SKM-1 (cell line): ENCODE data around the gene IFFO2.

Source experiments
- DNase-seq: peaks from one replicate; lab custom pipeline; 2025; ENCODE audit not compliant: unreplicated experiment; lab: John Stamatoyannopoulos, UW

IFFO2 gene

DNA sequence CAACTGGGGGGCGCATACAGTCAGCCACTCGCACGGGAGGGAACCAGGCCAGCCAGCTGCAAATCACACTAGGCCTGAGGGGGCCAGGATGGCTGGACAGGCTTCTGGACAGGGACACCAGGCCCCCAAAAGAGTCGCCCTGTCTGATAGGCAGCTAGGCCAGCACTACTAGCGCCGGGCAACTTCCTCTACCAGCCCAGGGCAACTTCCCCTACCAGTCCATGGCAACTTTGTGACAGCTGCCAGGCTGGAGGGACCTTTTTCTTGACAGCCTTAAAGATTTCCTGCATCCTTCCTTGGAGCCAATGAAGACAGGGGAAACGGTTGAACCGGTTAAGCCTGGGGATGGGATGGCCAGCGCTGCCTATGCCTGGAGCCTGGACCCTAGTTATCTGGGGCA lies 5.1 kb downstream of the IFFO2 start:
- DNase-seq: no peak

DNA sequence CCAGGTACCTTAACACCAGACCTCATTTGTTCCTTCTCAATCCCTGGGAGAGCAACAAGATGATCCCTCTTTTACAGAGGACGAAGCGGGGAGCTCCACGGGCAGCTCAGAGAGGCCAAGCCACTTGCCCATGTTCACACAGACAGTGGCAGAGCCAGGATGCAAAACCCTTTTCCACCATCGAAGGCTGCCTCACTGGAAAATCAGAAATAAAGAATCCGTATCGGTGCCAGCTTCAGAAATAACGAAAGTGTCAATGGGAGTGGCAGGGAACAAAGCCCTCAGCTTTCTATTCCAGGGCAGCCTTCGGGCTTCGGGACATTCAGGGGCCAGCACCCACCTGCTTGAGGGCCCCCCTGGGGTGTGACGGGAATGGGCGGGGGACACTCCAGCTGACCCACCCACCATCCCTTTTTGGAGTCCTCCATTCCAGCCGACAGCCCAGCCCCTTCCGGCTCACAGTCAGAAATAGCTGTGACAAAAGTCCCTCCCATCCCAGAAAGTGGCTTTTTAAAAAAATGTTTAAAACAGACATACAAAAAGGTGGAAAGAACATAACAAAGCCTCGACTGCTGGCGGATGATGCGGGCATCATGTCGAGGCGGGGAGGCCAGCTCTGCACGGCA lies 6.0 kb downstream of the IFFO2 start:
- no peak for DNase-seq

DNA sequence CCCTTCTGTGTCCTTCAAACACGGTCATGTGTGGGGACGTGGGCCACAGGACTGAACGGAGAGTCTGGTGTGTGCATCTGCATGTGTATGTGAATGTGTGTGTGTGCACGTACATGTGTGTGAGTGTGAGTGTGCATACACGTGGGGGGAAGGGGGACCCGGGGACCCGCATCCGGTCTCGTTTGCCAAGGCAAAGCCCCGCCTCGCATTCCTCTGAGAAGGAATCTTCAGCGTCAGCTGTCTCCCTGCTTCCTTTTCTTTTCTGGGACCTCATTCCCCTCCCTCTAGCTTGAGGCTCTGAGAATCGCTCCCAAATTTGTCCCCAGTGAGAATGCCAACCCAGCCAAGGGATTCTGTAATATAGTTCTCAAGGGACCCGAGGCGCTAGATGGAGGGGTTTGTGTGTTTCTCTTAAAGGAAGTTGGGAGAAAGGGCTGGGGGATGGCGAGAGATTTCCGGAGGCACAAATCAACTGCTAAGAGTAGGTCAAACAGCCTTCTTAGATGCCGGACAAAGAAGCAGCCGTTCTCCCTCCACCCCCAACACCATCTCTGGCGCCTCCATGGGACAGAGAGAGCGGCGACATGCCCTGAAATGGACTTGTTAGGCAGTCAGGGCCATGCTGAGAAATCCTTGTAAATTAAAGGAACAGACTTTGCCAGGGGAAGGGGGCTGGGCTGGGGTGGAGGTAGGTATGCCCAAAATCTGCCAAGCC lies 6.6 kb downstream of the IFFO2 start:
- no peak for DNase-seq

DNA sequence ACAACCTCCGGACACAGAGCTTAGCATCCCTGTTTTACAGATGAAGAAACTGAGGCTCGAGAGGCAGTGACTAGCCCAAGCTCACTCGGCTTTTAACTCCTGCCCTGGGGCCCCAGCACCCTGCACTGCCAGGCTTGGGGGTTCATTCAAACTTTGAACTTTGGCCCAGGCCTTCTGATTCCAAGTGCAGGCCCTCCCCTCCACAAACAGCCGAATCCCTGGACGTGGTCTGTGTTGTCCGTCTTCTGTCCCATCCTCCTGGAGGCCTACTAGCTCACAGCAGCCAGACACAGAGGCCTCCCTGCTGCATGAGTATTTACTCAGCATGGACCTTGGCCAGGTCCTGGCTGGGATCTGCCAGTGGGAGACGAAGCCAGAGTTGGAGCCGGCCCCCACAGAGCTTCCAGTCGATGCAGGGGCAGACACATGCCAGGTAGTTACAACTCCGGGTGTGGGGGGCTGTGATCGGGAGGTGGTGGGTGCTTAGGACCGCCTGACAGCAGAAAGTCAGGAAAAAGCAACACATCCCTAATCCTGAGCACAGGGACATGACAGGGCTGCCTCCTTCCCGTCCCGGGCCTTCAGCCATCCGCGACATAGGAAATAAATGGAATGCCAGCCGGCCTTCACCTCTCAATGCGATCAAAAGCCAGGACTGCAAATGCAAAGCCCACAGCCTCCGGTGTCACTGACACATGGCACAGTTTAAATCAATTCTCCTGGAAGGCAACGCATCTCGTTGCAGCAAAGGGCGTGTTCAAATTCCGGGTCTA lies 7.4 kb downstream of the IFFO2 start:
- DNase-seq: no peak

DNA sequence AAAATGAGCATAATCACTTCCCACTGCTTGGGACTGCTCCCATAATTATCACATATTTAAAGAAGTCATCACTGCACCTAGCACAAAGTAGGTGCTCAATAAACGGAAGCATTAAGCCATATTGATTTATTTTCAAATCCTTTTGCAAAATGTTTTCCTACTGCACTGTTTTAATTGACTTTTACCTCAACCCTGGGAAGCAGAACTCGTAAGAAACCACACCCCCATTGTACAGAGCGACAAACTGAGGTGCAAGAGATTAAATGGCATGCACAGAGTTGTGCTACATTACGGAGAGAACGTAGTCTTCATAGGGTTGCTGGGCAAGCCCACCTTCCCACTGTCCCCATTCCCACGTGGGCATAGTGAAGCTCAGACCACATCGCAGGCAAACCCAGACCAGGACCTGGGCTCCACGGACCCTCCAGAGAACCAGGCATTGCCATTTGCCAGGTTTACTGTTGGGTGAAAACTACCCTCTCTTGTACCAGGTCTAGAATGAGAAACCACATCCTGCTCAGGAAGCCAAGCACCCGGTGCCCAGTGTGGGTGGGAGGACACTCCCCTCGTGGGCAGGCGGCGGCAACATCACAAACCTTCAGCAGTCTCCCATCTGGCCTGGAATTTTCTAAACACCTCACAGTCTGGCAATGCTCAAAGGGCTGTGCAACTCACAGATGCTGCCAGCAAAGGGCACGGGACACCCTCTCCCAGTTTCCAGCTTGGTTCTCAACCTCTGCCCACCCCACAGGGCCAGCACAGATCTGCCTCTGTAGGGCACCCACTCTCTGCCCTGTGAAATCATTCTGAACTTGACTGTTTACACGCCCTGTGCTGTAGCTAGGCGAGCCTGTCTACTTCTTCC lies 8.2 kb downstream of the IFFO2 start:
- no peak for DNase-seq

DNA sequence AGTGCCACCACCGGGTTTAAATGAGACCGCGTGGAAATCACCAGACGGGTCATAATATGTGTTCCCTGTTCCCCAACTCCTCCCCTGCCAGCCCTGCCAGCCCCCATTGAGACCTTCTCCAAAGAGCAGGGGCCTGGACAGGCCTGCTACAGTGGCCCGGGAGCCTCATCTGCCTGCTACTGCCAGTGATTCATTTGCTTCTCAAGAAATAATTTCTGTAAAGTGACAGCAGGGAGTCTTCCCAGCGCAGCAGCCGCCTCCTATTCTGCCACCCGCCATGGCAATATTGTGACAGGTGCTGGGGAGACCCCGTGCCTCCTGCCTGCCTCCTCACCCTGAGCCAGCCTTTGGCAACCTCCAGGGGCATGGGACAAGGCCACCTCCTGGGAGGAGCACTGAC lies 8.9 kb downstream of the IFFO2 start:
- DNase-seq: no peak

DNA sequence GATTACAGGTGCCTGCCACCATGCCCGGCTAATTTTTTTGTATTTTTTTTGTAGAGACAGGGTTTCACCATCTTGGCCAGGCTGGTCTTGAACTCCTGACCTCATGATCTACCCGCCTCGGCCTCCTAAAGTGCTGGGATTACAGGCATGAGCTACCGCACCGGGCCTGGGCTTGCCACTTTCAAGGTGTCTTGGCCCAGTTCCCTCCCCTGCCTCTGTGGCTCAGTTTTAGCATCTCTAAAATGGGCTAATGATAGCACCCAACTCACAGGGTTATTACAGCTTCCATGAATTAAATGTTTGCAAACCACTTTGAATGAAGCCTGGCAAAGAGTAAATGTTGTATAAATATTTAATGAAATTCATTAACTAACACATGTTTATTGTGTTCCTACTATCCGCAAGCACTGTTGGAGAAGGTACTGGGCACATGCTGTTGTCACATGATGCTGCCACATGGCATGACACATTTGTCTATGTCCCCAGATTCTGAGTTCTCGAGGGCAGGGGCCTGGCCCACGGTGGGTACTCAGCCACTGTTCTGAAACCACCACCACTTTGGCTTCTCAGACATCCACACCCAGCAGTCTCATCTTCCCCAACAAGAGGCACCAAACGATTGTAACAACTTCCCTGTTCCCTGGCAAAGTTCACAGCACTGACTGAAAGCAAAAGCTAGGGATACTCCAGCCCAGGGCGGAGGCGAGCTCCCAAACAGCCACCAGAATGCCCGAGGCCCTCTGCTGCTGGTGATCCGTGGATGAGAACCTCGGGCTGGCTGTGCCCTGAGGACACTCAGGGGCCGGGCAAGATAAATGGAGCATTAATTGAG lies 9.7 kb downstream of the IFFO2 start:
- no peak for DNase-seq

DNA sequence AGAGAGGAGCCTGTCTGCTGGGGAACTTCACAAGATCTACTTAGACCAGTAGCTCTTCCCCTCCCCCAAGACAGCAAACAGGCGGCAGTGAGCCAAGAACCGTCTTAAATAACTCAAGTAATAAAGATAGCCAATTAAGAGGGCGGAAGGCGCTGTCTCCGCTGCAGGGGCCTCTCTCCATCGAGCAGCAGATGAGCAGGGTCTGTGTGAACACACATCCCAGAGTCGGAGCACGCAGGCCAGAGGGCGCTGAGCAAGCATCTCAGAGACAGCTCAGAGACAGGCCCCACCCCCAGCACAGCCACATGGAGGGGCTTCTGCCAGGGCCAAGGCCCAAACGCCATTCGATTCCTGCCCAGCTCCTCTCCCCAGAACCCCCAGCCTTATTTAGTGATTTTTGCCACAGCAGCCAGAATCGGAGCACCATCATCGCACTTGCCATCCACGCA lies 11.1 kb downstream of the IFFO2 start:
- DNase-seq: no peak

DNA sequence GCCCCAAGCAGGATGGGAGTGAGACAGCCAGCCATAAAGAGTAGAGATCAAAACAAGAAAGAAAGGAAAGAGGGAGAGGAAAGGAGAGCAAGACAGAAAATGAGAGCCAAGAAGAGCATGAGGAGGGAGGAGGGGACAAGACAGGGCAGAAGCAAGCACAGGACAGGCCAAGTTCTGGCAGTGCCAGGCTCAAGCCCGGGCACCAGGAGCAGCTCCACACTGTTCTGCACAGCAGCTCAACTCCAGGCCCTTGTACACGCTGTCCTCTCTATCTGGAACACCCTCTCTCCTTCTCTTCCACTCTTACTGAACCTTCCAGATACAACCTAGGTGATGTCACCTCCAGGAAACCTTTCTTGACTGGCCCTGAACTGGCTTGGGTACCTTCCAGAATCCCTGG lies 11.7 kb downstream of the IFFO2 start:
- no peak for DNase-seq

DNA sequence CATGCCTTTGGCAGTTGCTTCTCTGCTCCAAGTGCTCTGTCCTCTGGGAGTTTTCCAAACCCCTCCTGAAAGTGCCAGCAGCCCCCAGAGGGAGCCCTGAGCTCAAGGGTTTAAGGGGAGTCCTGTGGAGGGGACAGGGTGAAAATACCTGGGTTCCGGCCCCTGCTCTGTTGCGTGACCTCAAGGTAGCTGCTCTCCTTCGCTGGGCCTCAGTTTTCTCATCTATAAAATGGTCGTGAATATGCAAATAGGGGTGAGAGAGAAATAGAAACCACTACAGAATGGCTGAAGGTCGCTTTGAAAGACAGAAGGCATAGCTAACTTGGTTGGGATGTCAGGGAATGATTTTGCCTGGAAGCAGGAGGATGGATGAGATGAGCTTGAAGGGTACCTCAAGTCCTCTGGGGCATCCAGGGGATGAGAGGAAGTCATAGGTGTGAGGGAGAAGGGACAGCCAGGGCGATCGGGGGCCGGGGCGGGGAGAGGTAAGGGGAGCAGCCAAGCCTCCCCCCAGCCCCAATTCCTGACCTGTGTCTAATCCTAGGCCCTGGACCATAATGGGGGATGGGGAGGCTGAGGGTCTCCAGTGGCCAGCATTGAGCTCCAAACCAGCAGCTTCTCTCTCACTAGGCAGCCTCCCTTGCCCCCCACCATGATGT lies 12.4 kb downstream of the IFFO2 start:
- DNase-seq: no peak

DNA sequence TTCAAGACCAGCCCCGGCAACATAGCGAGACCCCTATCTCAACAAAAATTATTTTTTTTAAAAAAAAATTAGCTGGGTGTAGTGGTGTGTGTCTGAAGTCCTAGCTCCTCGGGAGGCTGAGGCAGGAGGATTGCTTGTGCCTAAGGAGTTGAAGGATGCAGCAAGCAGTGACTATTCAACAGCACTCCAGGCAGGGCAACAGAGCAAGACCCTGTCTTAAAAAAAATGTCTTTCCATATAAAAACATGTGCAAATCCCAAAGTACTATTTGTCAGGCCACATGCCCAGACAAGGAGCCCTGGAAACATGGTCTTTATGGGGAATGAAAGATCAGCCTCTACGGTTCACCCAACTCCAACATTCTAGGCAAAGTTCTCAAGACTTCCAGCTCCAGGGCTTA lies 13.3 kb downstream of the IFFO2 start:
- DNase-seq: no peak

DNA sequence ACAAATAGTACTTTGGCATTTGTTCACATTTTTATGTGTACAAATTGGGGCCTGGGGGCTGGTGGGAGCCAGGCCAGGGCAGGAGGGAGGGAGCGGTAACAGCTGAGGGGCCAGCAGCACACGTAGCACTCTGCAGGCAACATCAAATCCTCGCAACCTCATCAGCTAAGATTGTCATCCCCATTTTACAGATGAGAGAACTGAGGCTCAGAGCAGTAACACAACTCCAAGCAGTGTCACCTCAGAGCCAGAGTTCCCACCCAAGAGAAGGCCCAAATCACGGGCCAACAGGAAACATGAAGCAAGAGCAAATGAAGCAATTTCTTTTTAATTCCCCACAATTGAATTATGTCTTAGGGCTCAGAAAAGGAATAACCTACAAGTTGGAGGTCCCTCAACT lies 14.1 kb downstream of the IFFO2 start:
- DNase-seq: no peak

DNA sequence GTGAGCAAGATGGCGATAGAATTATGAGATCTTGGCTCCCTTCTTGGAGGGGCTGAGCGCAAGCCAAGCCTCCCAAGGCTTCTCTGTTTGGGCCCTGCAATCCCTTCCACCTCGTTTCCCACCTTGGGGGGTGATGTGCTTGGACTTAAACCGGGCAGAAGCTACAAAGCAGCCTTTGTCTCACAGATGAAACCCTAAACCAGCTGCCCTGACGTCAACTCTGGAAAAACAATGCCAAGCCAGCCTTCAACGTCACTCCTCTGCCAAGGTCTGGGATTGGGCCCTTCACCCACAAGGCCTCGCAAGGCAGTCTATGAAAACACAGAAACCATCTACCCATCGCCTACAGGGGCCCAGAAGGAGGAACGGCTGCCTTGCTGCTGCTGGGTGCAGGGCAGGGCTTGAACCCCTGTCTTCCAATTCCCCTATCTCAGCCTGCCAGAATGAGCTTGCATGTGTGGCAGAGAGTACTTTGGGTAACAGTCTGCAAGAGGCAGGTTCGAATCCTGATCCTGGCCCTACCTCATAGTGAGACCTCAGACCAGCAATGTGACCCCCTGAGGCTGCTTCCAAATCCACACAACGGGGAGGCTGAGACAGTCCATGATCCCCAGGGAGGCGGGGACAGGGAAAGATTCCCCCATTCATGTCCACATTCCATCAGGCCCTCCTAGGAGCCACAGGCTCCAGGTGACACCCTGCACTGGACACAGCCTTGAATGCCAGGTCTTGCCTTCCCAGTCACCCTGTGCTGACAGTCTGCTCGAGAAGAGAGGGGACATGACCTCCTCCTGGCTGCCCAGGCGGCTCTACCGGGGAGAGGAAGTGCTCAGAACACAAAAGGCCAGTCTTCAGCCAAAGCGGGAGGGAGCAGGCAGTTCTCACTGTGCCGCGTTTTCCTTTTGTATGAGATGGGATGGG lies 15.0 kb downstream of the IFFO2 start:
- DNase-seq: no peak

DNA sequence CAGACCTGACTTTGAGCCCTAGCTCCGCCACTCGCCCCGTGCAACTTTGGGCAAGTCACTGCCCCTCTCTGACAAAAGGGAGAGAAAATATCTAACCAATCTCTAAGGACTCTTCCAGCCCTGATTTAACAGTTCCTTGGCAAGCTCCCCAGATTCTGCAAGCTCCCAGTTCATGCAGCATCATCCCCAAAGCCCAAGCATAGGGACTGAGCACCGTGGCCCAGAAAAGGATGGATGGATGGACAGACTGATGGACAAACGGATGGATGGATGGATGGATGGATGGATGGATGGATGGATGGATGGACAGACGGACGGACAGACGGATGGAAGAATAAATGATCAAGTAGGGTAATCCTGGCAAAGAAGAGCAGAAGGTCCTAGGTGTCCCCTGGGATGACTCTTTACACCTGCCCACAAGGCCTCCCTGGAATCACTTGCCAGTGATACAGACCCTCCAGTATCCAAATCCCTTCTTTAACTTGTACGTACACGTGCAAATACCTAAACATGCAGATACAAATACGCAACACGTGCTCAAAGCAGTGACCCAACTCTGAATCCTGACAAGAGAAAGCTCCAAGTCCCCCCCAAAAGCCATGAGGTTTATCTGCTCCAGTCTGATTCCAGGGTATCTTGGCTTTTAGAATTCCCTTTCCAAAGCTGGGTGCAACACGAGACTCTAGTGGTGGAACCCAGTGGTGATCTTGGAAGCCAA lies 16.0 kb downstream of the IFFO2 start:
- no peak for DNase-seq

DNA sequence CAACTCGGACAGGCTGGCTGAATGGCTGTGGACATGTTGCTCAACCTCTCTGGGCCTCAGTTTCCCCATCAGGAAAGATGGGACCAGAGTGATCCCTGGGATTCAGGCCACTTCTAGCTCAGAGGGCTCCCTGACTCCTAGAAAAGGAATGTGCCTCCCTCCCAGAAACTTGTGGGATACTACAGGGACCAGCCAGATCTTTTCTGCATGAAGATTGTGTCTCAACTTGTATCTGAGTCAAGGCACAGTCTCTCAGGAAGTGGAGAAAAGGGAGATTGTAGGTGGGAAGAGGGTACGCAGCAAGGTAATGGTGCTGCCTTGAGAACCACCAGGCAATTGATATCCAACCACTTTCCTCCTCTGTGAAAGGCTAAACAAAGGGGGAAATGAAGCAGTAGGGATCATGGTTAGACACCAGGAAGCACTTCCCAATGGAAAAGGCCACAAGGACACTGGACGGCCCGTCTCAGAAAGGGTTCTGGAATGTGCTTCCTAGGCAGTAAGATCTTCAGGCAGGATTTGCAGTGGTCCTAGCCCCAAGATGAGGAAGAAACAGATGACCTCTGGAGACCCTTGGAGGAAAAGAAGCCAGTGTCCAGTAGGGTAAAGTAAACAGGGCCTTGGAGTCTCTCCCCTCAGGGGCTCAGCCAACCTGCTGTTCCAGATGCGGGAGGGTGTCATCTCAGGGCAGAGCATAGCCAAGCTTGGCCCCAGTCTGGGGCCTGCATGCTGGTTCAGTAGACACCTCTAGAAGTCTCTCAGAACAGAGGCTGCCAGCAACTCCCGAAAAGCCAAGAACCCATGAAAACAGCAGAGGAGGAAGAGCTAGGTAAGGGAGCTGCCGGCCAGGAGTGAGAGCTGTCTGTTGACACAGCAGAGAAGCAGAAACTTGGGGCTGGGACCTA lies 16.8 kb downstream of the IFFO2 start:
- no peak for DNase-seq

DNA sequence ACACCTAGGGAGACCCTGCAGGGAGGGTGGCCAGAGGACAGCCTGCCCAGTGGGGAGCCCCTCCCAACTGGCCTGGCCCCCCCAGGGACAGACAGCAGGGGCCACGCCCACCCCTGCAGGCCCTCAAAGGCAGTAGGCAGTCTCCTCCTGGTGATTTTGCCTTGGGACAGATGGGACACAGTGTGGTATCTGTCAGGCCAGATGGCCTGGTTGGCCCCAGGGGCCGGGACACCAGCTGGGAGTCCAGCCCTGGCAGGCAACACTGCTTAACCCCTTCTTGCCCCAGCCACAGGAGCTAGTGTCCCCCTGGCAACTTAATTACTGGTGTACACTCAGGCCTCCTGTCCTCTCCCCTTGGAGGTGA lies 17.8 kb downstream of the IFFO2 start:
- no peak for DNase-seq

DNA sequence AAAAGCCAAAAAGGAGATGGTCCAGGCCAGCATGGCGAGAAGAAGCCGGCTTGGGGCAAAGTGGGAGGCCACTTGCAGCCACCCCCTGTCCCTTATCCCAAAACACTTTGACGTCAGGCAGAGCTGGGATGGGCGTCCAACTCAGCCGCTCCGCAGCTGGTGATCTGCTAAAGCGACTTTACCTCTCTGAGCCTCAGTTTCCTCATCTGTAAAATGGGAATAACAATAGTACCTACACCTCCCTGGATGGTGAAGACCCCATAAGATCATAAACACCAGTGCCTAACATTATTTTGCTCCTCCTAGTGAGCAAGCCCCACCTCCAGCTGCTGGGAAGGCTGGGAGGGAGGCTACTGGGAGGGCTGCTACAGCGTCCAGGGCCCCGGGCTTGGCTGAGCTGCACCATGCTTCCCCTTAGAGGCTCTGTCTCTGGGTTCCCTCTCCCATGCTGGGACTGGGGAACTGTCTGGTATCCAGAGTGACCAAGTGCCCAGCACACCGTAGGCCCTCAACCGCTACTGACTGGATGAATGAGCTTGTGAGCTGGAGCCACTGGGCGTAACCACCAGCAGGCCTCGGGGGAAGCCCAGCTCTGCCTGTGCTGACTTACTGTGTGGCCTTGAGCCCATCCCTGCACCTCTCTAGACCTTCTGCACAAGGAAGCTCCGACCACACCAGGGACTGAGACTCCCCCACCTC lies 18.3 kb downstream of the IFFO2 start:
- no peak for DNase-seq
